Neural cell (in vitro differentiated cells): ENCODE data around the gene FZD2.

ENCODE experiments used
- EP300 ChIP-seq: fragments of 450-650 bp; conservative IDR thresholded peaks from 2 replicates; pipeline ENCODE4 v1.6.1; 2014; ENCODE audit warnings: antibody characterized with exemption, mild to moderate bottlenecking, moderate library complexity; ENCODE audit not compliant: poor library complexity, severe bottlenecking
- EZH2 ChIP-seq: fragments of 200-600, 300-800 bp; shearing (Covaris generic), sonication (generic); IDR thresholded peaks from 2 replicates; pipeline ENCODE4 v1.6.1; 2014; ENCODE audit warnings: antibody characterized with exemption, low read length, borderline replicate concordance, mild to moderate bottlenecking; ENCODE audit not compliant: insufficient read depth, poor library complexity, severe bottlenecking
- MXI1 ChIP-seq: fragments of 450-650 bp; conservative IDR thresholded peaks from 2 replicates; pipeline ENCODE4 v1.6.1; 2014; ENCODE audit warnings: antibody characterized with exemption, mild to moderate bottlenecking; ENCODE audit not compliant: poor library complexity, severe bottlenecking
- POLR2AphosphoS5 ChIP-seq: IDR thresholded peaks from 2 replicates; pipeline ENCODE4 v1.6.1; 2012
- RAD21 ChIP-seq: fragments of 450-650 bp; conservative IDR thresholded peaks from 2 replicates; pipeline ENCODE4 v1.6.1; 2014; ENCODE audit warnings: antibody characterized with exemption, mild to moderate bottlenecking, moderate library complexity
- SMC3 ChIP-seq: fragments of 450-650 bp; conservative IDR thresholded peaks from 2 replicates; pipeline ENCODE4 v1.6.1; 2014; ENCODE audit warnings: antibody characterized with exemption, mild to moderate bottlenecking, moderate library complexity; ENCODE audit not compliant: poor library complexity
- TAF1 ChIP-seq: IDR thresholded peaks from 2 replicates; pipeline ENCODE4 v1.6.1; 2012; ENCODE audit warnings: low read depth
- TF ChIP-seq, protein P1 (sequence below): fragments of 450-650 bp; IDR thresholded peaks from 2 replicates; pipeline ENCODE4 v1.5.1; 2014; ENCODE audit warnings: antibody characterized with exemption, mild to moderate bottlenecking, moderate library complexity; ENCODE audit not compliant: poor library complexity, severe bottlenecking

DNA sequence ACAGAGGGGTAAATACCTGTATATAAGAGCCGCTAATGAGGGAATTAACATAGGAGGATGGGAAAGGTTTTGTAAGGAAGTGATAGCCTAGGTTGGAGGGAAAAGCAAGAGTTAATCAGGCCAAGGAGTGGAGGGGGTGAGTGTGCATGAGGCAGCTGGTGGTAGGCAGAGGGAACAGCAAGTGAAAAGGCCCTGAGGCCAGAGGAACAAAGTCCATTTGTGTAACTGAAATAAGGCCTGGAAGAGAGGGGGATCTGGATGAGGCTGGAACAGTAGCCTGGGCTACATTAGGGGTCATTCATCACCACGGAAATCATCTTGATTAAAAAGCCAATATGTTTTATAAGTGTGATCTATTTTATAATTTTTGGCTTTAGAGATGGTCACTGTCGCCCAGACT is 45.7 kb downstream of the FZD2 start:
- no peak for TF ChIP-seq RAD21
- TF ChIP-seq TAF1, result no peak
- TF ChIP-seq, protein P1, sequence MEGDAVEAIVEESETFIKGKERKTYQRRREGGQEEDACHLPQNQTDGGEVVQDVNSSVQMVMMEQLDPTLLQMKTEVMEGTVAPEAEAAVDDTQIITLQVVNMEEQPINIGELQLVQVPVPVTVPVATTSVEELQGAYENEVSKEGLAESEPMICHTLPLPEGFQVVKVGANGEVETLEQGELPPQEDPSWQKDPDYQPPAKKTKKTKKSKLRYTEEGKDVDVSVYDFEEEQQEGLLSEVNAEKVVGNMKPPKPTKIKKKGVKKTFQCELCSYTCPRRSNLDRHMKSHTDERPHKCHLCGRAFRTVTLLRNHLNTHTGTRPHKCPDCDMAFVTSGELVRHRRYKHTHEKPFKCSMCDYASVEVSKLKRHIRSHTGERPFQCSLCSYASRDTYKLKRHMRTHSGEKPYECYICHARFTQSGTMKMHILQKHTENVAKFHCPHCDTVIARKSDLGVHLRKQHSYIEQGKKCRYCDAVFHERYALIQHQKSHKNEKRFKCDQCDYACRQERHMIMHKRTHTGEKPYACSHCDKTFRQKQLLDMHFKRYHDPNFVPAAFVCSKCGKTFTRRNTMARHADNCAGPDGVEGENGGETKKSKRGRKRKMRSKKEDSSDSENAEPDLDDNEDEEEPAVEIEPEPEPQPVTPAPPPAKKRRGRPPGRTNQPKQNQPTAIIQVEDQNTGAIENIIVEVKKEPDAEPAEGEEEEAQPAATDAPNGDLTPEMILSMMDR, result no peak
- TF ChIP-seq POLR2AphosphoS5, result no peak
- TF ChIP-seq MXI1, result no peak
- no peak for TF ChIP-seq EZH2
- TF ChIP-seq EP300, result no peak
- no peak for TF ChIP-seq SMC3
